RWPE1 (cell line): Measurements from ENCODE around the gene NT5DC3.

ENCODE experiments used
- CTCF ChIA-PET: fragments of 350-600 bp; sonication (Branson Sonifier 250); formaldehyde crosslinking; extraction: SDS; loops from one replicate; lab custom pipeline; 2021; lab: Yijun Ruan, JAX
- POLR2A ChIA-PET: fragments of 400-600 bp; formaldehyde crosslinking; extraction: SDS; loops from one replicate; lab custom pipeline; 2020; ENCODE audit warnings: antibody characterized with exemption; ENCODE audit not compliant: low non-redundant PET; lab: Yijun Ruan, JAX
- DNase-seq: peaks from one replicate; pipeline ENCODE4 v3.0.0; 2012; ENCODE audit warnings: low spot score
- H3K27ac ChIP-seq: fragments of 450-650 bp; 2 replicates; pipeline ENCODE4 v1.5.1; 2017
- TF ChIP-seq, protein P1 (sequence below): fragments of 450-650 bp; conservative IDR thresholded peaks from 2 replicates; pipeline ENCODE4 v1.5.1; 2017; ENCODE audit warnings: low read depth, mild to moderate bottlenecking

NT5DC3 gene

DNA sequence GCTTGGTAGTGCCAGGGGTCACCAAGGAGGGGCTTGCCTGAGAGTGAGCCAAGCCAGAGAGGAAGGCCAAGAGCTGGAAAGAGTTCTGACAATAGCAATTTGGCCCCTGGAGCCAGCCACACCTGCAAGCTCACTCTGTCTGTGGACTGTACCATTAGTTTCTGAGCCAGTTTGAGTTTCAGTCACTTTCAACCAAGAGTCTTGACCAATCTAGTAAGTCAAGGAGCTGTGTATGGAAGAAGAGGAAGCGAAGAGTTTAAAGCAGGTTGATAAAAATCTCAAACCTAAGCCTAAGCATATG lies 38.5 kb downstream of the NT5DC3 start:
- POLR2A ChIA-PET, result no interaction called here
- TF ChIP-seq, protein P1, sequence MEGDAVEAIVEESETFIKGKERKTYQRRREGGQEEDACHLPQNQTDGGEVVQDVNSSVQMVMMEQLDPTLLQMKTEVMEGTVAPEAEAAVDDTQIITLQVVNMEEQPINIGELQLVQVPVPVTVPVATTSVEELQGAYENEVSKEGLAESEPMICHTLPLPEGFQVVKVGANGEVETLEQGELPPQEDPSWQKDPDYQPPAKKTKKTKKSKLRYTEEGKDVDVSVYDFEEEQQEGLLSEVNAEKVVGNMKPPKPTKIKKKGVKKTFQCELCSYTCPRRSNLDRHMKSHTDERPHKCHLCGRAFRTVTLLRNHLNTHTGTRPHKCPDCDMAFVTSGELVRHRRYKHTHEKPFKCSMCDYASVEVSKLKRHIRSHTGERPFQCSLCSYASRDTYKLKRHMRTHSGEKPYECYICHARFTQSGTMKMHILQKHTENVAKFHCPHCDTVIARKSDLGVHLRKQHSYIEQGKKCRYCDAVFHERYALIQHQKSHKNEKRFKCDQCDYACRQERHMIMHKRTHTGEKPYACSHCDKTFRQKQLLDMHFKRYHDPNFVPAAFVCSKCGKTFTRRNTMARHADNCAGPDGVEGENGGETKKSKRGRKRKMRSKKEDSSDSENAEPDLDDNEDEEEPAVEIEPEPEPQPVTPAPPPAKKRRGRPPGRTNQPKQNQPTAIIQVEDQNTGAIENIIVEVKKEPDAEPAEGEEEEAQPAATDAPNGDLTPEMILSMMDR, result no peak
- no peak for DNase-seq
- peak overlapping the region; percentile 81 for H3K27ac ChIP-seq
- CTCF ChIA-PET, result no interaction called here

DNA sequence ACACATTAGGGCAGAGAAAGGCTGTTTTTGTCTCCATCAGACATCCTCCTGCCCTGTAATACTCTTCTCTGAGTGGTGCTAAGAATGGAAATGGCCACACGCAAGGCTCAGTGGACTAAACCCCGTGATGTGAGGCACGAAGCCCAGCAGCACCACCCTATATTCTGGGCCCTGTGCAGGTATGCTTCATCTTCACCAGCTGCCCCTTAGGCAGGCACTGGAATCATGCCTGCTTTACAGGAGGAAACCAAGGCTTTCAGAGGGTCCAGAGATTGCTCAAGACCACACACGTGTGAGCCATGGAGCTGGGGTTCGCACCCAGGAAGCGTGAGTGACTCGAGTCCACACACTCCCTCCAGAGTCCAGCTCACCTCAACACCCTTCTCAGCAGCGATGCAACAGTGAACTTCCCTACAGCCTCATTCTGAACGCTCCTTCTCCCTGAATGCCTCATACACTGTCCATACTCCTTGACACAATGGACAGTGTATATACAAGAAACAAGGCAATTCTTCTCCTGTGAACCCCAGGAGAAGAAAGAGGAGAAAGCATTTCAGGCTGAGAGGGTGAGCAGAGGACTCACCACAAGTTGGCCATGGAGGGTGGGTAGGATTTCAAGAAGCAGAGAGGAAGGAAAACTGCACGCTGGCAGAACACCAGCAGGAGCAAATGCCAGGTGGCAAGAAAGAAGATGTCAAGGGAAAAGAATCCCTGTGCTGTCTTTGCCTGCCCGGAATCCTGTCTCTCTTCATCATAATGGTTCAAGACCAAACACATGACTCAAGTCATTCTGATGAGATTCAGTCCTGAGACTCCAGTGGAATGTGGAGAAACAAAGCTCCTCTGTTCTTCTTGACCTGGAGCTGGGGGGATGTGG lies 39.1 kb downstream of the NT5DC3 start:
- TF ChIP-seq, protein P1, result no peak
- ChIA-PET POLR2A (interaction anchor here (0.6 kb wide), 1 partner anchor 262 kb away, joined by 9 read pairs; no protein-coding TSS in a partner anchor), CTCF (interaction anchor here (0.7 kb wide), 1 partner anchor 22 kb away, joined by 3 read pairs; no protein-coding TSS in a partner anchor)
- peak overlapping the region; percentile 81 for H3K27ac ChIP-seq
- DNase-seq, result peak; percentile 31

DNA sequence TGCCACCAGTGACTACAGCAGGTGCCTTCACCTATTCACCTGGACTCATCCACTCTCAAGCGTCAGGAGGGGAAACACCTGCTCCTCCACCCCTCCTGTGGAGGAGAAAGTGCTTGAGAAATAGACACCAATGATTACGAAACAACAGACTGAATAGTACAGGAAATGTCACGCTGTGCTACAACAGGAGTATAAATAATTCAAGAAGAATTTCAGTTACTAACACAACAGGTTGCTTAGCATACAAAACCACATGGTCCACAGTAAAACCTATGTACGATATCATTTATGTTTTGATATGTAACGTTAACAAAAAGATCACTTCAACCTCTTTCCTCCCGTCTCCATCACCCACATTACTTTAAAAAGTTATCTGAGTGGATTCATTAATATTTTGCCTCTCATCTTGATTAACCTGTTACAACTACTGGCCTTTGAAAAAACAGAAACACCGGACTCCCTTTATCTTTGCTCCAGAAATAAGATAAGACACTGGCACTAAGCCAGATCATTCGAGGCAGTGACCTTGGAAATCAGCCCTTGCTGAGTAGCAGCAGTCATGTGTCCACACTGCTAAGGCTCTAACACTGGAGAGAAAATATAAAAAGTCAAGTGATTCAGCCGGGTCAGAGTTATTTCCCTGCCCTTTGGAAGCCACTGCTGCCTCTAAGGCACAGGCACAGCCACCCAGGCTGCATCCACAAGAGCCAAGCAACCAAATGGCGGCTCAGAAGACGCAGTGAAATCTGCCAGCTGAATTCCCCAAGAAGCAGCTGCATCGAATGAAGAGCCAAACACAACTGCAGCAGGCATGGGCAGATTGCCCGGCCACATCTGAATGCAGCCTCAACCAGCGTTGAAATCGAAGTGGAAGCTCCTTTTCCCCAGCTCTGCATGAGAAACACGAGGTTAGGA lies 40.9 kb downstream of the NT5DC3 start:
- ChIA-PET CTCF (no interaction called here), POLR2A (no interaction called here)
- peak; percentile 75 for DNase-seq
- peak overlapping the region; percentile 81 for H3K27ac ChIP-seq
- TF ChIP-seq, protein P1, result no peak

DNA sequence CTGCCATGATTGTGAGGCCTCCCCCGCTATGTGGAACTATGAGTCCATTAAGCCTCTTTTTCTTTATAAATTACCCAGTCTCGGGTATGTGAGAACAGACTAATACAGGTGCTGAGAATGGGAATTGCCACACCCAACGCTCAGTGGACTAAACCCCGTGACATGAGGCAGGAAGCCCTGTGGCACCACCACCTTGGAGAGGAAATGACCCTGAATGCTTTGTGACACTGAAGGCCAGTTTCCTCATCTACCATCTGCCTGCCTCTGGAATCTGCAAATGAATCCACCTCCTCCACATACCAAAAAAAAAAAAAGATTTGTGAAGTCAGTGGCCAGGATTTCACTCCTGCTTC lies 41.6 kb downstream of the NT5DC3 start:
- ChIA-PET POLR2A (no interaction called here), CTCF (no interaction called here)
- TF ChIP-seq, protein P1, result no peak
- no peak for DNase-seq
- H3K27ac ChIP-seq, result no peak overlapping the region; the same call in 1 of the 2 replicates

DNA sequence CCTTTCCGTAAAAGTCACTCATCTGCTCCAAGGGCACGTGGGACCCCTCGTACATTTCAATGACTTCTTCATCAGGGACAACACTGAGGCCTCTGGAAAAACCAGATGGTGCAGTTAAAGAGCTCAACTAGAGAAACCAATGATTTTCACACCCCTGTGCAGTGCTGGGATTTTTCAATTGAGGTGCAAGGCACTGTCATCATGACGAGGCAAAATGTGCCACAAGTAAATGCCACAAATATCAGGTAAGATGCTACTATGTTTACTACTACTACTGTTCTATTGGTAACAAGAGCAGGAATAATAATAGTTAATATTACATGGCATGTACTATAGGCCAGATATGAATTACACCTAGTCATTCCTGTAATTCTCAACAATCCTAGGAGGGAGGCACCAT lies 42.4 kb downstream of the NT5DC3 start:
- POLR2A ChIA-PET, result no interaction called here
- CTCF ChIA-PET, result no interaction called here
- TF ChIP-seq, protein P1, result no peak
- DNase-seq, result no peak
- no peak overlapping the region for H3K27ac ChIP-seq
